Measurements from ENCODE around the gene EVA1A. TPM values are rescaled to one million over a fixed set of nuclear protein-coding genes. Genes with fewer than 3 reads are reported as not detected.

The EVA1A gene
- total and polyA plus RNA-seq, 2 of the 8 experiments (the other 6 are each of a cell fraction or from before 2014, with no cell fraction given): 2.4 to 4.3 TPM

- Histone ChIP-seq H3K27me3 (replicated peaks in 1 of 4; ENCODE audit: control insufficient read depth in 3 of 4, extremely low read depth in 1 of 4, insufficient read depth in 3 of 4, low read length in 3 of 4) (no peaks in the 10 kb centered on the region), H3K9me3 (ENCODE audit: insufficient read depth in 2 of 2, low read depth in 1 of 2, low read length in 1 of 2) (no peaks in the 10 kb centered on the region), H4K5ac (ENCODE audit: insufficient read length, low read depth, low read length) (no peak overlapping the region), H2BK15ac (ENCODE audit: low read length) (no peak overlapping the region), H4K20me1 (replicated peaks in 1 of 2; ENCODE audit: control insufficient read depth in 1 of 2, insufficient read depth in 2 of 2, low read length in 2 of 2) (no peaks in the 10 kb centered on the region), H3K9ac (replicated peaks in 1 of 4; ENCODE audit: extremely low read depth in 1 of 4, low read depth in 3 of 4, low read length in 3 of 4) (no peak overlapping the region), H3K36me3 (ENCODE audit: control insufficient read depth in 2 of 4, insufficient read depth in 4 of 4, low read length in 3 of 4) (no peaks in the 10 kb centered on the region), H2AK5ac (ENCODE audit: low read depth, low read length) (no peak overlapping the region), H2BK20ac (ENCODE audit: low read length) (no peak overlapping the region), H2BK120ac (replicated peaks; ENCODE audit: low read depth, low read length) (no peak overlapping the region), H3K14ac (ENCODE audit: insufficient read length) (no peak overlapping the region), H2BK12ac (ENCODE audit: low read depth, low read length) (no peak overlapping the region), H3K4me3 (ENCODE audit: extremely low read depth in 1 of 4, insufficient read depth in 2 of 4, low read depth in 3 of 4, low read length in 4 of 4) (no peak overlapping the region), H2AFZ (ENCODE audit: low read length) (no peak overlapping the region), H4K8ac (ENCODE audit: extremely low read depth, insufficient read depth, low read length) (no peak overlapping the region), H3K23ac (ENCODE audit: insufficient read length) (no peak overlapping the region), H3K4me2 (ENCODE audit: insufficient read depth in 1 of 2, low read depth in 2 of 2, low read length in 2 of 2) (no peak overlapping the region), H3K4me1 (replicated peaks in 1 of 4; ENCODE audit: control insufficient read depth in 3 of 4, insufficient read depth in 4 of 4, low read length in 3 of 4) (no peaks in the 10 kb centered on the region), H4K91ac (replicated peaks; ENCODE audit: insufficient read length, low read length) (no peak overlapping the region), H3K27ac (ENCODE audit: low read depth, low read length) (no peak overlapping the region), H3K79me2 (ENCODE audit: control insufficient read depth in 1 of 2, insufficient read depth in 2 of 2, low read length in 2 of 2) (no peaks in the 10 kb centered on the region), H2BK5ac (ENCODE audit: low read depth, low read length) (no peak overlapping the region), H3K56ac (replicated peaks; ENCODE audit: insufficient read length, low read depth, low read length) (no peak overlapping the region), H3K23me2 (ENCODE audit: low read depth, low read length) (no peaks in the 10 kb centered on the region), H3K79me1 (ENCODE audit: low read depth, low read length) (no peaks in the 10 kb centered on the region), H3K18ac (ENCODE audit: extremely low read depth, low read length) (no peak overlapping the region), H3K4ac (replicated peaks; ENCODE audit: insufficient read length, low read depth, low read length) (no peak overlapping the region)
- 80% methylated on average over 1 of the region's 1 CpG; no CpG with 5 or more reads in 1 of the 2 experiments for WGBS, 2 experiments (ENCODE audit: extremely low coverage in 1 of 2, insufficient coverage in 1 of 2, insufficient read length in 1 of 2, insufficient replicate concordance in 2 of 2, low coverage in 1 of 2, low lambda C conversion rate in 2 of 2, missing lambda C conversion rate in 1 of 2)
- no peak for FAIRE-seq
- DNase-seq (ENCODE audit: low read depth in 1 of 2, low spot score in 2 of 2): no peak
- CTCF ChIA-PET (ENCODE audit: partially characterized antibody): no interaction called here
- TF ChIP-seq TEAD4 (IDR thresholded peaks at IDR 0.05; ENCODE audit: low read depth, low read length): no peak
- no peak for TF ChIP-seq MAX (IDR thresholded peaks at IDR 0.05)
- TF ChIP-seq GABPA (IDR thresholded peaks at IDR 0.05; ENCODE audit: borderline replicate concordance, insufficient read depth, low read length): no peak
- TF ChIP-seq JUND (IDR thresholded peaks at IDR 0.05; ENCODE audit: low read length): no peak
- POLR2A ChIA-PET (ENCODE audit: partially characterized antibody): no interaction called here
These were observed 22.1 kb upstream of the EVA1A start for GRCh38 chr2:75582840-75583239.

All from H1 (cell line).